Panc1 (cell line): ENCODE data around the gene SLC39A12. TPM values are rescaled to one million over a fixed set of nuclear protein-coding genes. Genes with fewer than 3 reads are reported as not detected.

Experiments
- ATAC-seq: fragments of 200-7000 bp; cut with Tn5 transposase; 2 replicates; pipeline ENCODE4 v1.9.1; 2020; ENCODE audit warnings: mild to moderate bottlenecking, moderate library complexity
- BruUV-seq: library from RNA; stranded (reverse); fragments of 400-500 nt; replicated peaks from 2 replicates; lab custom pipeline; 2021; lab: Mats Ljungman, UMichigan
- CTCF ChIA-PET: fragments of 300-600 bp; sonication (Branson Sonifier 250); formaldehyde crosslinking; loops from one replicate; lab custom pipeline; 2022; ENCODE audit warnings: antibody characterized with exemption; lab: Charles Lee
- POLR2A ChIA-PET: fragments of 300-600 bp; sonication (Branson Sonifier 250); formaldehyde crosslinking; loops from one replicate; lab custom pipeline; 2022; ENCODE audit warnings: antibody characterized with exemption; lab: Charles Lee
- DNase-seq: peaks from one replicate; pipeline ENCODE4 v3.0.0-alpha.2; 2010; ENCODE audit warnings: low read depth, low spot score
- H3K27ac ChIP-seq: 2 replicates; pipeline ENCODE4 v1.5.1; 2011; ENCODE audit warnings: mild to moderate bottlenecking, low read length, inconsistent platforms
- H3K27me3 ChIP-seq: fragments of 200-500 bp; sonication (Bioruptor generic); 2 replicates; pipeline ENCODE4 v1.6.0; 2014; ENCODE audit warnings: low read length, inconsistent platforms; ENCODE audit not compliant: control insufficient read depth, insufficient read depth
- H3K36me3 ChIP-seq: fragments of 200-500 bp; sonication (Bioruptor generic); 2 replicates; pipeline ENCODE4 v1.5.1; 2014; ENCODE audit warnings: inconsistent platforms, mild to moderate bottlenecking, low read length, moderate library complexity; ENCODE audit not compliant: control insufficient read depth, insufficient read depth
- H3K4me1 ChIP-seq: 2 replicates; pipeline ENCODE4 v1.5.1; 2011; ENCODE audit warnings: inconsistent platforms, mild to moderate bottlenecking, low read length, moderate library complexity; ENCODE audit not compliant: control insufficient read depth, insufficient read depth
- H3K4me3 ChIP-seq, 2 experiments: 2 replicates each; pipeline ENCODE4 v1.5.1; 2011 to 2012; ENCODE audit warnings: low read depth in 2 of 2, low read length in 2 of 2, mild to moderate bottlenecking in 2 of 2, inconsistent platforms in 1 of 2, moderate library complexity in 1 of 2
- H3K9me3 ChIP-seq: fragments of 200-500 bp; sonication (Bioruptor generic); 2 replicates; pipeline ENCODE4 v1.5.1; 2014; ENCODE audit warnings: low read depth, mild to moderate bottlenecking, inconsistent platforms, low read length, moderate library complexity; ENCODE audit not compliant: control insufficient read depth, insufficient read depth
- POLR2AphosphoS5 ChIP-seq: IDR thresholded peaks from 2 replicates; pipeline ENCODE4 v1.6.1; 2012; ENCODE audit warnings: mild to moderate bottlenecking, low read depth, low read length, moderate library complexity
- SIN3A ChIP-seq: IDR thresholded peaks from 2 replicates; pipeline ENCODE4 v1.6.1; 2012; ENCODE audit warnings: low read depth, mild to moderate bottlenecking, low read length, moderate library complexity, borderline replicate concordance; ENCODE audit not compliant: insufficient read depth
- TCF7L2 ChIP-seq: IDR thresholded peaks from 2 replicates; pipeline ENCODE4 v1.6.1; 2011; ENCODE audit warnings: mild to moderate bottlenecking, low read depth, low read length, inconsistent platforms
- in situ Hi-C: cut with HindIII; loops from 2 replicates; pipeline ENCODE4 v1.10.0; 2016; ENCODE audit warnings: low sequenced_read_pairs, low pct_unique_long_range_greater_than_20kb
- intact Hi-C: fragments of 100-400 bp; cut with micrococcal nuclease; formaldehyde crosslinking; loops from one replicate; pipeline ENCODE4 v1.10.0; 2022; ENCODE audit not compliant: unreplicated experiment
- total RNA-seq: library from RNA; stranded (reverse); gene quantifications from one replicate; pipeline ENCODE4 v1.2.1, GENCODE V29; 2021; ENCODE audit not compliant: unreplicated experiment
- TF ChIP-seq, protein P1 (sequence below): fragments of 450-650 bp; IDR thresholded peaks from 2 replicates; pipeline ENCODE4 v1.5.1; 2017; ENCODE audit warnings: mild to moderate bottlenecking
- TF ChIP-seq, protein P2 (sequence below), 2 experiments: IDR thresholded peaks; 2 replicates each; pipeline ENCODE4 v1.6.1; 2011 to 2012; ENCODE audit warnings: low read depth in 2 of 2, control low read depth in 1 of 2, low read length in 1 of 2, mild to moderate bottlenecking in 1 of 2, moderate library complexity in 1 of 2; ENCODE audit not compliant: insufficient read depth in 1 of 2

The SLC39A12 gene
- total RNA-seq, 1 experiment from 2014 or later = not detected

DNA sequence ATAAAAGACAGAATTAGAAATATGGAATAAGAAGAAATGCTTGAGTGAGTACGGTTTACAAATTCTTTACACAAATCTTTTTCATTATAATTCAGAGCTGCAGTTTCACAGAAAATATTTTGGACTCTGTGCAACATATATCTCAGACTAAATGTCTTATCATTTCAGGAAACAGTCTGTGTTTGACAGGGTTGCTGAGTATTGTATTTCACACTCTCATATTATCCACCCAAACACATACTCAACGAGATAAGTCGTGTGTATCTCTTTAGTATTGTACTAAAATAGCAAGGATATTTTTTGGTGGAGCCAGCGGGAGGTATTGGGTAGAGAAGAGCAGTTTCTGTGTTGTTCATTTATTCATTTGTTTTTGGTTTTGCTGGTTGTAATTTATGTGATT lies 39.0 kb upstream of the SLC39A12 start:
- no peak for DNase-seq
- intact Hi-C loops (loop anchor here (10.0 kb wide), 1 partner anchor 192 kb away; no protein-coding TSS in a partner anchor), in situ Hi-C loops (no loop called here)
- ChIA-PET POLR2A (no interaction called here), CTCF (no interaction called here)
- Histone ChIP-seq H3K9me3 (no peaks in the 10 kb centered on the region), H3K27ac (no peak overlapping the region), H3K36me3 (no peaks in the 10 kb centered on the region), H3K4me1 (no peaks in the 10 kb centered on the region), H3K4me3 (no peak overlapping the region), H3K27me3 (no peaks in the 10 kb centered on the region)
- BruUV-seq = no TSS peak
- no peak for ATAC-seq
- no peak for TF ChIP-seq TCF7L2
- TF ChIP-seq, protein P1, sequence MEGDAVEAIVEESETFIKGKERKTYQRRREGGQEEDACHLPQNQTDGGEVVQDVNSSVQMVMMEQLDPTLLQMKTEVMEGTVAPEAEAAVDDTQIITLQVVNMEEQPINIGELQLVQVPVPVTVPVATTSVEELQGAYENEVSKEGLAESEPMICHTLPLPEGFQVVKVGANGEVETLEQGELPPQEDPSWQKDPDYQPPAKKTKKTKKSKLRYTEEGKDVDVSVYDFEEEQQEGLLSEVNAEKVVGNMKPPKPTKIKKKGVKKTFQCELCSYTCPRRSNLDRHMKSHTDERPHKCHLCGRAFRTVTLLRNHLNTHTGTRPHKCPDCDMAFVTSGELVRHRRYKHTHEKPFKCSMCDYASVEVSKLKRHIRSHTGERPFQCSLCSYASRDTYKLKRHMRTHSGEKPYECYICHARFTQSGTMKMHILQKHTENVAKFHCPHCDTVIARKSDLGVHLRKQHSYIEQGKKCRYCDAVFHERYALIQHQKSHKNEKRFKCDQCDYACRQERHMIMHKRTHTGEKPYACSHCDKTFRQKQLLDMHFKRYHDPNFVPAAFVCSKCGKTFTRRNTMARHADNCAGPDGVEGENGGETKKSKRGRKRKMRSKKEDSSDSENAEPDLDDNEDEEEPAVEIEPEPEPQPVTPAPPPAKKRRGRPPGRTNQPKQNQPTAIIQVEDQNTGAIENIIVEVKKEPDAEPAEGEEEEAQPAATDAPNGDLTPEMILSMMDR = no peak
- TF ChIP-seq, protein P2, sequence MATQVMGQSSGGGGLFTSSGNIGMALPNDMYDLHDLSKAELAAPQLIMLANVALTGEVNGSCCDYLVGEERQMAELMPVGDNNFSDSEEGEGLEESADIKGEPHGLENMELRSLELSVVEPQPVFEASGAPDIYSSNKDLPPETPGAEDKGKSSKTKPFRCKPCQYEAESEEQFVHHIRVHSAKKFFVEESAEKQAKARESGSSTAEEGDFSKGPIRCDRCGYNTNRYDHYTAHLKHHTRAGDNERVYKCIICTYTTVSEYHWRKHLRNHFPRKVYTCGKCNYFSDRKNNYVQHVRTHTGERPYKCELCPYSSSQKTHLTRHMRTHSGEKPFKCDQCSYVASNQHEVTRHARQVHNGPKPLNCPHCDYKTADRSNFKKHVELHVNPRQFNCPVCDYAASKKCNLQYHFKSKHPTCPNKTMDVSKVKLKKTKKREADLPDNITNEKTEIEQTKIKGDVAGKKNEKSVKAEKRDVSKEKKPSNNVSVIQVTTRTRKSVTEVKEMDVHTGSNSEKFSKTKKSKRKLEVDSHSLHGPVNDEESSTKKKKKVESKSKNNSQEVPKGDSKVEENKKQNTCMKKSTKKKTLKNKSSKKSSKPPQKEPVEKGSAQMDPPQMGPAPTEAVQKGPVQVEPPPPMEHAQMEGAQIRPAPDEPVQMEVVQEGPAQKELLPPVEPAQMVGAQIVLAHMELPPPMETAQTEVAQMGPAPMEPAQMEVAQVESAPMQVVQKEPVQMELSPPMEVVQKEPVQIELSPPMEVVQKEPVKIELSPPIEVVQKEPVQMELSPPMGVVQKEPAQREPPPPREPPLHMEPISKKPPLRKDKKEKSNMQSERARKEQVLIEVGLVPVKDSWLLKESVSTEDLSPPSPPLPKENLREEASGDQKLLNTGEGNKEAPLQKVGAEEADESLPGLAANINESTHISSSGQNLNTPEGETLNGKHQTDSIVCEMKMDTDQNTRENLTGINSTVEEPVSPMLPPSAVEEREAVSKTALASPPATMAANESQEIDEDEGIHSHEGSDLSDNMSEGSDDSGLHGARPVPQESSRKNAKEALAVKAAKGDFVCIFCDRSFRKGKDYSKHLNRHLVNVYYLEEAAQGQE (IDR thresholded peaks at IDR 0.05; ENCODE audit: insufficient read depth in 1 of 2, low read depth in 2 of 2, low read length in 1 of 2) = no peak
- TF ChIP-seq POLR2AphosphoS5 = no peak
- no peak for TF ChIP-seq SIN3A

DNA sequence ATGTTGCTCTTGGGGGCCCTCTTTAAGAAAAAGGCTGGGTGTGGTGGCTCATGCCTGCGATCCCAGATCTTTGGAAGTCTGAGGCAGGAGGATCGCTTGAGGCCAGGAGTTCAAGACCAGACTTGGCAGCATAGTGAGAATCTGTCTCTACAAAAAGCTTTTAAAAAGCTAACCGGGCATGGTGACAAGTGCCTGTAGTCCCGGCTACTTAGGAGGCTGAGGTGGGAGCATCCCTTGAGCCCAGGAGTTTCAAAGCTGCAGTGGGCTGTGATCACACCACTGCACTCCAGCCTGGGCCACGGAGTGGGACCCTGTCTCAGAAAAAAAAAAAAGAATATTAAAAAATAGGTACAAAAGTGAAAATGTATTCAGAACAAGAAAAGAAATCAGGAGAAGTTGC lies 38.1 kb upstream of the SLC39A12 start:
- no TSS peak for BruUV-seq
- intact Hi-C loops = loop anchor here (10.0 kb wide), 1 partner anchor 191 kb away; no protein-coding TSS in a partner anchor
- TF ChIP-seq SIN3A = no peak
- TF ChIP-seq, protein P1 = no peak
- no peak for TF ChIP-seq TCF7L2
- TF ChIP-seq, protein P2 (IDR thresholded peaks at IDR 0.05; ENCODE audit: insufficient read depth in 1 of 2, low read depth in 2 of 2, low read length in 1 of 2) = no peak
- no peak for TF ChIP-seq POLR2AphosphoS5
- ATAC-seq (no peak), DNase-seq (no peak)
- Histone ChIP-seq H3K27me3 (no peaks in the 10 kb centered on the region), H3K27ac (no peak overlapping the region), H3K9me3 (no peaks in the 10 kb centered on the region), H3K4me1 (no peaks in the 10 kb centered on the region), H3K36me3 (no peaks in the 10 kb centered on the region), H3K4me3 (no peak overlapping the region)
- in situ Hi-C loops = no loop called here
- ChIA-PET POLR2A (no interaction called here), CTCF (no interaction called here)
